Panc1 (cell line): ENCODE data around the gene VAMP2.

Source experiments
- POLR2AphosphoS5 ChIP-seq: IDR thresholded peaks from 2 replicates; pipeline ENCODE4 v1.6.1; 2012; ENCODE audit warnings: mild to moderate bottlenecking, low read depth, low read length, moderate library complexity
- SIN3A ChIP-seq: IDR thresholded peaks from 2 replicates; pipeline ENCODE4 v1.6.1; 2012; ENCODE audit warnings: low read depth, mild to moderate bottlenecking, low read length, moderate library complexity, borderline replicate concordance; ENCODE audit not compliant: insufficient read depth
- TCF7L2 ChIP-seq: IDR thresholded peaks from 2 replicates; pipeline ENCODE4 v1.6.1; 2011; ENCODE audit warnings: mild to moderate bottlenecking, low read depth, low read length, inconsistent platforms
- TF ChIP-seq, protein P1 (sequence below): fragments of 450-650 bp; IDR thresholded peaks from 2 replicates; pipeline ENCODE4 v1.5.1; 2017; ENCODE audit warnings: mild to moderate bottlenecking
- TF ChIP-seq, protein P2 (sequence below), 2 experiments: IDR thresholded peaks; 2 replicates each; pipeline ENCODE4 v1.6.1; 2011 to 2012; ENCODE audit warnings: low read depth in 2 of 2, control low read depth in 1 of 2, low read length in 1 of 2, mild to moderate bottlenecking in 1 of 2, moderate library complexity in 1 of 2; ENCODE audit not compliant: insufficient read depth in 1 of 2

DNA sequence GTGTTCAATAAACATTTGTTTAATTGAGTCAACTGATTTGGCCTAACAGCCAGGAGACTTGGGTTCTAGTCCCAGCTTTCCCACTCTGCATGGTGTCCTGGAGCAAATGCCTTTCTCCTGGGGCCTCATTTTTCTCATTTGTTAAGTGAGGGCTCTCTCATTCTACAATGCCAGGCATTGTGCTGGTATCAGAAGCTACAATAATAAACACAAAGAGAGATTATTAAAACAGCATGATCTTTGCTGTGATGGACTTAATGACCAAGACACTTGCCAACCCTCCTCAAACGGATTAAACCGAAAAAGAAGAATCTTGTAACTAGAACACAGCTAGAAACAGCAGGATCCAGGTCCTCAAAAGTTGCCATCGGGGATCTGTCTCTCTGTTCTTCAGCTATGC, 4.8 kb upstream of the VAMP2 start:
- TF ChIP-seq, protein P1, sequence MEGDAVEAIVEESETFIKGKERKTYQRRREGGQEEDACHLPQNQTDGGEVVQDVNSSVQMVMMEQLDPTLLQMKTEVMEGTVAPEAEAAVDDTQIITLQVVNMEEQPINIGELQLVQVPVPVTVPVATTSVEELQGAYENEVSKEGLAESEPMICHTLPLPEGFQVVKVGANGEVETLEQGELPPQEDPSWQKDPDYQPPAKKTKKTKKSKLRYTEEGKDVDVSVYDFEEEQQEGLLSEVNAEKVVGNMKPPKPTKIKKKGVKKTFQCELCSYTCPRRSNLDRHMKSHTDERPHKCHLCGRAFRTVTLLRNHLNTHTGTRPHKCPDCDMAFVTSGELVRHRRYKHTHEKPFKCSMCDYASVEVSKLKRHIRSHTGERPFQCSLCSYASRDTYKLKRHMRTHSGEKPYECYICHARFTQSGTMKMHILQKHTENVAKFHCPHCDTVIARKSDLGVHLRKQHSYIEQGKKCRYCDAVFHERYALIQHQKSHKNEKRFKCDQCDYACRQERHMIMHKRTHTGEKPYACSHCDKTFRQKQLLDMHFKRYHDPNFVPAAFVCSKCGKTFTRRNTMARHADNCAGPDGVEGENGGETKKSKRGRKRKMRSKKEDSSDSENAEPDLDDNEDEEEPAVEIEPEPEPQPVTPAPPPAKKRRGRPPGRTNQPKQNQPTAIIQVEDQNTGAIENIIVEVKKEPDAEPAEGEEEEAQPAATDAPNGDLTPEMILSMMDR: no peak
- TF ChIP-seq, protein P2, sequence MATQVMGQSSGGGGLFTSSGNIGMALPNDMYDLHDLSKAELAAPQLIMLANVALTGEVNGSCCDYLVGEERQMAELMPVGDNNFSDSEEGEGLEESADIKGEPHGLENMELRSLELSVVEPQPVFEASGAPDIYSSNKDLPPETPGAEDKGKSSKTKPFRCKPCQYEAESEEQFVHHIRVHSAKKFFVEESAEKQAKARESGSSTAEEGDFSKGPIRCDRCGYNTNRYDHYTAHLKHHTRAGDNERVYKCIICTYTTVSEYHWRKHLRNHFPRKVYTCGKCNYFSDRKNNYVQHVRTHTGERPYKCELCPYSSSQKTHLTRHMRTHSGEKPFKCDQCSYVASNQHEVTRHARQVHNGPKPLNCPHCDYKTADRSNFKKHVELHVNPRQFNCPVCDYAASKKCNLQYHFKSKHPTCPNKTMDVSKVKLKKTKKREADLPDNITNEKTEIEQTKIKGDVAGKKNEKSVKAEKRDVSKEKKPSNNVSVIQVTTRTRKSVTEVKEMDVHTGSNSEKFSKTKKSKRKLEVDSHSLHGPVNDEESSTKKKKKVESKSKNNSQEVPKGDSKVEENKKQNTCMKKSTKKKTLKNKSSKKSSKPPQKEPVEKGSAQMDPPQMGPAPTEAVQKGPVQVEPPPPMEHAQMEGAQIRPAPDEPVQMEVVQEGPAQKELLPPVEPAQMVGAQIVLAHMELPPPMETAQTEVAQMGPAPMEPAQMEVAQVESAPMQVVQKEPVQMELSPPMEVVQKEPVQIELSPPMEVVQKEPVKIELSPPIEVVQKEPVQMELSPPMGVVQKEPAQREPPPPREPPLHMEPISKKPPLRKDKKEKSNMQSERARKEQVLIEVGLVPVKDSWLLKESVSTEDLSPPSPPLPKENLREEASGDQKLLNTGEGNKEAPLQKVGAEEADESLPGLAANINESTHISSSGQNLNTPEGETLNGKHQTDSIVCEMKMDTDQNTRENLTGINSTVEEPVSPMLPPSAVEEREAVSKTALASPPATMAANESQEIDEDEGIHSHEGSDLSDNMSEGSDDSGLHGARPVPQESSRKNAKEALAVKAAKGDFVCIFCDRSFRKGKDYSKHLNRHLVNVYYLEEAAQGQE (IDR thresholded peaks at IDR 0.05; ENCODE audit: insufficient read depth in 1 of 2, low read depth in 2 of 2, low read length in 1 of 2): no peak
- TF ChIP-seq POLR2AphosphoS5 (no peak), TCF7L2 (no peak), SIN3A (no peak)
